Measurements from ENCODE around the gene RNF141. TPM values are rescaled to one million over a fixed set of nuclear protein-coding genes. Genes with fewer than 3 reads are reported as not detected.

Gene RNF141
- total RNA-seq, 1 donor from 2014 or later: 36.1 TPM

DNA sequence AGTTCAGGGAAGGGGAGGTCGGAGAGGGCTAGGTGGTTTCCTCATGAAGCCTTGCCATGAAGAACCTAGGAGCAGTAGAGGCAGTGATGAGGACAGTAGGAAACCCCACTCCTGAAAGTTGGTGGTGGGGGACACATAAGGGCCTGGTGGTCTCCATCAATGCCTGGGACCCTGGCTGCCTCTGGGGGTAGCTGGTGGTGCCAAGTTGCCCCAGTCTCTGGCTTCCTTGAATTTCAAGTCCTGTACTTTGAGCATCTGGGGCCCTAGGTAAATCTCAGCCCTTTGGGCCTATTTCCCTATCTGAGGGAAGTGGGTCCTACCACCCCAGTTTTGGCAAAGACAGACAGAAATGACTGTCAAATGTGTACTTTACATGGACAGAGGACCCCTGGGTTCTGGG is 57.8 kb downstream of the RNF141 start:
- DNase-seq (ENCODE audit: low read depth, low spot score): no peak

DNA sequence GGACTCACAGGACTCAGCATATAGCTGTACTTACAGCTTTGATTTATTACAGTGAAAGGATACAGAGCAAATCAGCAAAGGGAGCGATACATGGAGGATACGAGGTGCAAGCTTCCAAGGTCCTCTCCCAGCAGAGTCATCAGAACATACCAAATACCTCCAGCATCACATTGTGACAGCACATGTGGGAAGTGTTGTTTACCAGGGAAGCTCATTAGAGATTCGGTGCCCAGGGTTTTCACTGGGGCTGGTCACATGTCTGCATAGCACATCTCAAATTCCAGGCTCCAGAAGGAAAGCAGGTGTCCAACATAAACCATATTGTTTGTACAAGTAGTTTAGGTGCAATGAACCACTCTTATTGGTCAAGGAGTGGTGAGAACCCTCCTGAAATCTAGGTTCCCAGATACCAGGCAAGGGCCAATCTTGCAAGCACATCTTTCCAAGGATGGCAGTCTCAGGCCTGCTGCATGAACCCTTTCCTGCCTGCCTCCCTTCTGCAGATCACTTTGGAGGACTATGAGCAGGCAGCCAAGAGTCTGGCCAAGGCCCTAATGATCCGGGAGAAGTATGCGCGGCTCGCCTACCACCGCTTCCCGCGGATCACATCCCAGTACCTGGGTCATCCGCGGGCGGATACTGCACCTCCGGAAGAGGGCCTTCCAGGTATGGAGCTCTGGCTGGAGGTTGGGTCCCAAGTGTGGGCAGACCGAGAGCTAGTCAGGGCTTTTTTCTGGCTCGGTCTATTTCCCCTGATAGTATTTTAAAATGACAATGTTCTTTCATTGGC is 59.2 kb downstream of the RNF141 start:
- DNase-seq (ENCODE audit: low read depth, low spot score): no peak

DNA sequence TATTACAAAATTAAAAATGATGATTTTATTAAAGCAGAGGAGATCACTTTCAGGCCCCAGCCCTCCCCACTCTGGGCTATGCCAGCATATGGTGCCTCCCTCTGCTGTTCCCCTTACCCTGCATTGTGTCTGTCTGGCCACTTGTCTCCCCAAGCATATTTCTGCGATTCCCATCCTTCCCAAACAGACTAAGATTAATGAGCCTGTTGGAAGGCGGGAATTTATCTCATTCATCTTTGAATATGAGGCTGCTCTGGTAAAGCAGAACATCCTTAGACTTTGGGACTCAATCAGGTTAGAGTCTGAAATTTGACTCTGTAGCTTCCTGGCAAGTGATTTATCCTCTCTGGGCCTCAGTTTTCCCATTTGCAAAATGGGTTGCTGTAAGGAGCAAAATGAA is 60.2 kb downstream of the RNF141 start:
- DNase-seq (ENCODE audit: low read depth, low spot score): no peak

DNA sequence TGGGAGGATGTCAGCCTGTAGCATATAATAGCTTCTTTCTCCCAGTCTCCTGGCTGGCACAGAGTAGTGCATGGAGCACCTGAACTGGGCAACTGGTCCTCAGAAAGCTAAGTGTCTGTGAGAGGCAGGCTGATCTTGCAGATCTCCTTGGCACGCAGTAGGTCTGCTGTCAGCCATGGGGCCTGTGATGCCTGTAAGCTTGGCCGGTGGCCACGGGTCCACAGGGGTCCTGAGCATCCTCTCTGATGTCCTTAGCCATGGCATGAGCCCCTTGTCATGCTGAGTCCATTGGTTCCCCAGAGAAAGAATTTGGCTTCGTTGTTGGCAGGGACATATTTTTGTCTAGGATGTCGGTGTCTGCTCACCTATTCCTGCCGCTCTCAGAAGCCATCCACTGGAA is 61.0 kb downstream of the RNF141 start:
- no peak for DNase-seq (ENCODE audit: low read depth, low spot score)

DNA sequence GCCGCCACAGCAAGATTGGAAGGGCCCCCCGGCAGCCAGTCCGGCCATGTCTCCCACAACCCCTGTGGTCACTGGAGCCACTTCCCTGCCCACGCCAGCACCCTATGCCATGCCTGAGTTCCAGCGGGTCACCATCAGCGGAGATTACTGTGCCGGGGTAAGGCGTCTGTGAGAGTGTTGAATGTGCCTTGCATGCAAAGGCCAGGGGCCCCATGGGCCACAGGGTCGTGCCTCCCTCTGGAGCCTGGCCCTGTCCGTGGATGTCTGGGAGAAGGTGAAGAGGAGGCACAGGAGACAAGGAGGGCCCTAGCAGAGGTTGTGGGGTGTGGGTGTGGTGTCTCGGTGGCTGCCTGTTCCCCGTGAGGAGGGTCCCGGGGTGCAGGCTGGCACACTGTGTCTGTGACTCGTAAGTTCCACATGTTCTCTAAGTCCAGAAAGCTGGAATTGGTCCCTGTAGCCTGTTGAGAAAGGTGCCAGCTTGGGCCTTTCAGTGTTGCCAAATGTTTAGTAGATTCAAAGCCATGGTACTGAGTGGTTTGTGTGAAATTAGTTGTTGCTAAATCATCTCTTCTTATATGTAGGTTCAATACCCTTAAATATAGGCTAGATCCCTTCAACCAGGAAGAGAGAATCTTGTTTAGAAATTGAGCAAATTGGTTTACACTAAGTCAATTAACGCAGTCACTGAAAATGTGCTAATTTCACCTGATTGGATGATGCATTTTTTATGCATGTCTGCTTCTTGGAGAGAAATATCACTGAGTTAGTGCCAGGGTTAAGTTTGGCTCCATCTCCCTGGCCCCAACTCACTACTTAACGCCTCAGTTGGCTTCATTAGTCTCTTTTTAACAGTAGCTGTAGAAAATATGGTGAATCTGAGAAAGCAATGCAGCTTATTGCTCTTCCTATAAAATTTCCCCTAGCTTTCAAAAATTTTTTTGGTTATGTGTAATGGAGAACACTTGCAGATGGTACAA is 62.1 kb downstream of the RNF141 start:
- DNase-seq (ENCODE audit: low read depth, low spot score): no peak

DNA sequence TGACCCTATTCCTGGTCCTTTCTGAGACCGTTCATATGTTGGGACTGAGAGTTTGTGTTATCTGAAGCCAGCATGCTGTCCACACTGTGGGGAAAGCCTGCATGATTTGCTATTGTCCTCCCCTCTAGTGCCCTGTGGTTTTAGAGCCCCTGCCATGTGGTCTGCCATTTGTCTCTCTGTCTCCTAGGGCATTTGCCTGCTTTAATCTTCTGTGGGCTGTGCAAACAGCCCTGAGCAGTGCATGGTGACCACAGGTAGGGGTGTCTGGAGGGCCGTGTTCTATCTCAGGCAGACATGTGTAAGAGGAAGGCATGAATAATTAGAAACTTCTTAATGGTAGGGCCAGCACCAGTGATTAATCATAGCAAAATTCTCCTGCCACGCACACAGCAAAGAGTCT is 62.9 kb downstream of the RNF141 start:
- DNase-seq (ENCODE audit: low read depth, low spot score): no peak

DNA sequence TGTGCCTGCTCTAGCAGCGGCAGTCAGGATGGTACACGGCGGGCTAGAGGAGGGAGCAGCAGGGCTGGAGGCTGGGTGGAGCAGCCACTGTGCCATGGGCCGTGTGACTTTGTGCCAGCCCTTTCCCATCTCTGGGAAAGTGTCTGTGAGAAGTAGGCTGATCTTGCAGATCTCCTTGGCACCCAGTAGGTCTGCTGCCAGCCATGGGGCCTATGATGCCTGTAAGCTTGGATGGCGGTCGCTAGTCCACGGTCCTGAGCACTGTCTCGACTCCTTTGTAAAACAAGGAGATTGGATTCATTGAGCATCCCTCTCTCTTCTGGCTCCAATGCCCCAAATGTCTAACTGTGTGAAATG is 63.3 kb downstream of the RNF141 start:
- DNase-seq (ENCODE audit: low read depth, low spot score): no peak

DNA sequence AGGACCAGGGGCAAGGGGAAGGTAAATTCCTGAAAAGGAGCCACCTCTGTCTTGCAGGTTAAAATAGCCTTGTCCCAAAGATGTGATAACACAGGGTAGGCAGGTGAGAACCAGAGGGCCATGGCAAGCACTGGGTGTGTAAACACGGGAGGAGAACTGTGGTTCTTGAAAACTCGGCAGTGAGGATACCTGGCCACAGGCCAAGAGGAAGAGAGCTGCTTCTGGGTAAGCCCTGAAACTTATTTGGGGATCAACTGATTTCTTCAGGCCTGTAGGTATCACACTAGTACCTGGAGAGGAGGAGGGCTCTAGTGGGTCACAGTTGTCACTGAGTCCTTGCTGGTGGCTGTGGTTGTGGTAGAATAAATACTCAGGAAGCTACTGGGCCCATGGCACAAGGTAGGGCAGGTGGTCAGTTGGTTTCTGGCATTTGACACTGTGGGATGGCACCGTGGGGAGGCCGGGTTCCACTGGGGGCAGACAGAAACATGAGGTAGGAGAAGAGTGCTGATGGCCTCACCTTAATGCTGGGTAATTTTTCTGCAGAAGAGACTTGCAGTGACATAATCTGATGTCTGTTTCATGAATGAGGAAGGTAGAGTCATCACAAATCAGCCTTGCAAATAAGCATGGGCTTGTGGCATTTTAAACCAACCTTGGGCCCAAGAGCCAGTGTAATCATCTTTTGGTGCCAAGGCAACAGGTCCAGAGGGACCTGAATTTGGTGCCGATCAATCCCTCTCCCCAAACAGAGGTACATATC is 63.9 kb downstream of the RNF141 start:
- no peak for DNase-seq (ENCODE audit: low read depth, low spot score)

DNA sequence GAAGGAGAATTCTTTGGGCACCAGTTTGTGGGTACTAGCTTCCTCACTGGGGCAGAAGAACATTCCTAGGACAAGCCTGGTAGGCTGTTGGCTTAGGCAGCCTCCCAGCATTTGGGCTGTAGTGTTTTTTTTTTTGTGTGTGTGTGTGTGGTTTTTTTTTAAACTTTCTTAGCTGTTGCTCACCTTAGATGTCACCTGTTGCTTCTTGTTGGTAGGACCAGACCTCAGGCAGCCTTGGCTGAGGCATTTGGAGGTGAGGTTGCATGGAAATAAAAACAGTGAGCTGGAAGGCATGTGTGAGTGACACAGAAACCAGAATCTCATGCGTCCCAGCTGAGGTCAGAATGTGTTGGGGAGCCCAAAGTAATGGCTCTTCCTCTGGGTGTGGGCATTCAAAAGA is 64.6 kb downstream of the RNF141 start:
- DNase-seq (ENCODE audit: low read depth, low spot score): no peak

DNA sequence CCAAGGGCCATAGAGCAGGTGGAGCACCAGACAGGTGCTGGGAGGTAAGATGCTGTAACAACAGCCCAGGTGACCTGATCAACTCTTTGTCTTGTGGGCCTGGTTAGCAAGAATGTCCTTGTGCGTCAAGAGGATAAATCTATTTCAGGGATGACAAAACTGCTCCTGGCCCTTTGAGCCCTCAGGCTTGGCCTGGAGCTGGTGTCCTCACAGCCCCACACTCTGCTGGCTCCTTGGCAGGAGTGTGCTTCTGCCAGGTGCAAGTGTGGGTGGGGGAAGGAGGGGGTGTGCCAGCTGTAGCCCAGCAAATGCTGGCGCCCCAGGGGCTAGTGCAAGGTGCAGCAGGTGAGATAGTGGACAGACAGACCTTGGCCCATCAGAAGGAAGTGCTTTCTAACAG is 66.4 kb downstream of the RNF141 start:
- DNase-seq (ENCODE audit: low read depth, low spot score): no peak

DNA sequence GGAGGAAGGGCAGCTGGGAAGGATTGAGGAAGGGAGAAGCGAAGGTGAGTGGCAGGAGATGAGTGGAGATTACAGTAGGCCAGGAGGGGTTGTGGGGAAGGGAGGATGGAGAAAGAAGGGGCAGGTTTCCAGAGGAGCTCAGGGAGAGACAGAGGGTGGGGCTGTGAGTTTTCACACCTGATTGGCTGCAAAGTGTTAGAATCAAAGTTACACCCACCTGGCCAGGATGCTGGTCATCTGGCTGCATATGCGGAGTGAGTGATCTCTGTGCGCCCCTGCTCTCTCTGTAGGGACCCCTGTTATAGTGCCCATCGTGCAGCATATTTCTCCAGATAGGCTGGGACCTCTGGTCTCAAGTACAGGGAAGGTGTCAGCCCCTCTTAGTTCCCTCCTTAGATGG is 67.6 kb downstream of the RNF141 start:
- DNase-seq (ENCODE audit: low read depth, low spot score): no peak

DNA sequence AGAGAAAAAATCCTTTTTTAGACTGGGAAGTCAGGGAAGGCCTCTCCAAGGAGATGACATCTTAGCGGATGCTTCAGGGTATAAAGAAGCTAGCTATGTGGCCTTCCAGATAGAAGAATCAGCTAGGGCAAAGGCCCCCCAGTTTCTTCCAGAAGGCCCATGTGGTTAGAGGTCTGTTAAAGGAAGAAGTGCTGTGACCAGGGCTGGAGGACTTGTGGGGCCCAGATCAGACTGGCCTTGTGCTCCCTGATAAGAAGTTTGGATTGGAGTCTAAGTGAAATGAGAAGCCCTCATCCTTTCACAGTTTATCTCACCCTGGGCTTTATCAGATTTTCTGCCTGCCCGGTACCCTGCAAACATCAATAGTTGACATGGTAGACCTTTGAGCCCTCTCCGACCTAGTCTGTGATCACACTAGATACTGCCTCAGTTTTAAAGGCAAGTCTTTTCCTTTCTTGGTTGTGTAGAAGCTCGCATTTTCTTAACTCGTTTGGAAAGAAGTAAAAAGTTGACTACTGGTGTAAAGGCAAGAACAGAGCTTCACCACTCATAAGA is 78.2 kb downstream of the RNF141 start:
- DNase-seq (ENCODE audit: low read depth, low spot score): no peak

Other genes starting within 250 kb of the RNF141 start
- gene SBF2, start 247.0 kb downstream of the RNF141 start, total RNA-seq: 32.7 and 33.8 TPM in 2 replicates
- 132 and 144 TPM in 2 replicates for gene ADM, start 236.1 kb downstream of the RNF141 start, total RNA-seq
- 0.66 and 3.4 TPM in 2 replicates for gene AMPD3, start 85.9 kb downstream of the RNF141 start, total RNA-seq
- gene LYVE1, start 27.5 kb upstream of the RNF141 start, total RNA-seq: 0.81 and 2.2 TPM in 2 replicates
- gene IRAG1, start 152.6 kb upstream of the RNF141 start, total RNA-seq: 0.13 and 0.25 TPM in 2 replicates
- 30.2 and 46.3 TPM in 2 replicates for gene CTR9, start 210.1 kb upstream of the RNF141 start, total RNA-seq

Data from pulmonary artery endothelial cell (primary cell).